Hepatocyte (in vitro differentiated cells): Measurements from ENCODE around the gene ZDHHC12.

Experiments used
- CTCF ChIP-seq: fragments of 200-600 bp; sonication (generic); IDR thresholded peaks from 2 replicates; pipeline ENCODE4 v1.5.1; 2016; ENCODE audit warnings: antibody characterized with exemption, mild to moderate bottlenecking; ENCODE audit not compliant: poor library complexity
- EZH2 ChIP-seq: fragments of 200-600 bp; sonication (generic); IDR thresholded peaks from 2 replicates; pipeline ENCODE4 v1.6.1; 2016; ENCODE audit warnings: antibody characterized with exemption, mild to moderate bottlenecking, borderline replicate concordance
- EZH2phosphoT487 ChIP-seq: fragments of 200-600 bp; sonication (generic); IDR thresholded peaks from one replicate; pipeline ENCODE4 v1.6.1; 2018; ENCODE audit warnings: antibody characterized with exemption, mild to moderate bottlenecking, low read depth, moderate library complexity; ENCODE audit not compliant: unreplicated experiment, severe bottlenecking

- TF ChIP-seq EZH2phosphoT487 (no peak), CTCF (no peak), EZH2 (no peak)
Measured at GRCh38 chr9:128723866-128724743, at the start of gene ZDHHC12.
